IMR-90 (cell line): Measurements from ENCODE around the gene ING2.

Experiments used
- CEBPB ChIP-seq: IDR thresholded peaks from 2 replicates; pipeline ENCODE4 v1.6.1; 2012; ENCODE audit warnings: low read depth, low read length, improper control_type of control experiment
- FOS ChIP-seq: fragments of 150-350 bp; IDR thresholded peaks from 2 replicates; pipeline ENCODE4 v1.6.1; 2016; ENCODE audit warnings: low read depth, low read length
- MAFK ChIP-seq: IDR thresholded peaks from 2 replicates; pipeline ENCODE4 v1.6.1; 2012; ENCODE audit warnings: low read depth, low read length, improper control_type of control experiment
- MAZ ChIP-seq: IDR thresholded peaks from 2 replicates; pipeline ENCODE4 v1.6.1; 2012; ENCODE audit warnings: low read depth, mild to moderate bottlenecking, low read length, improper control_type of control experiment, moderate library complexity, borderline replicate concordance
- MXI1 ChIP-seq: IDR thresholded peaks from 2 replicates; pipeline ENCODE4 v1.6.1; 2012; ENCODE audit warnings: low read depth, mild to moderate bottlenecking, low read length, moderate library complexity, borderline replicate concordance
- POLR2A ChIP-seq: IDR thresholded peaks from 2 replicates; pipeline ENCODE4 v1.6.1; 2012; ENCODE audit warnings: mild to moderate bottlenecking, low read depth, low read length
- RAD21 ChIP-seq: IDR thresholded peaks from 2 replicates; pipeline ENCODE4 v1.6.1; 2012; ENCODE audit warnings: low read length, improper control_type of control experiment
- TF ChIP-seq, protein P1 (sequence below): conservative IDR thresholded peaks from 2 replicates; pipeline ENCODE4 v1.5.1; 2012; ENCODE audit warnings: mild to moderate bottlenecking, low read depth, low read length, improper control_type of control experiment
- TF ChIP-seq, protein P2 (sequence below): fragments of 150-350 bp; IDR thresholded peaks from 2 replicates; pipeline ENCODE4 v1.6.1; 2017; ENCODE audit warnings: mild to moderate bottlenecking, antibody characterized with exemption, low read length, low read depth
- TF ChIP-seq, protein P3 (sequence below): fragments of 150-350 bp; IDR thresholded peaks from 2 replicates; pipeline ENCODE4 v1.6.1; 2016; ENCODE audit warnings: low read depth, mild to moderate bottlenecking, low read length, moderate library complexity, borderline replicate concordance

DNA sequence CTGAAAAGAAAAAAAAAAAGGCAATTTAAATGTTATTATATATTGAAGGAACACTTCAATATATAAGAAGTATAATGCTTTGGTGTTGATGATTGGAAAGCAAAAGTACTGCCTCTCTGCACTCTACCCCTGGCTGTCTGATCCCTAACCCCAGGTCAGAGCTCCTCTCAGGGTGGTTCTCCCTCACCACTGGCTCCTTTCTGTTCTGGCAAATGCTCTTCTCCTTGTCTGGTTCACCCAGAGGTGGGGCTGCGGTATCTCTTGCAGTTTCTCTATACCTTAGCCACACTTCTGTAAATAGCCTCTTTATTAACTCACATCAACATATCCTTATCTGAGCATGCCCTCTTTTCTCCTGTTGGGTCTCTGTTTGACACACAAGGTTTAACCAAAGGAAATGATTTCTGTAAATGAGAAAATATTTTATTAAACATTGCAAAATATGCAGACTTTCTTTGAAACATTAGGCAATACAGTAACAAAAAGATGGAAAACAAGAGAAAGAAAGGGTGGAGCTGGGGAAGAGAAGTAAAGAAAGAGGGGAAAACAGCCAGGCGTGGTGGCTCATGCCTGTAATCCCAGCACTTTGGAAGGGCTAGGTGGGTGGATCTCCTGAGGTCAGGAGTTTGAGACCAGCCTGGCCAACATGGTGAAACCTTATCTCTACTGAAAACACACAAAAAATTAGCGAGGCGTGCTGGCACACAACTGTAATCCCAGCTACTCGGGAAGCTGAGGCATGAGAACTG lies 45.7 kb downstream of the ING2 start:
- TF ChIP-seq POLR2A (no peak), FOS (no peak), MAFK (no peak), RAD21 (no peak), MXI1 (no peak), CEBPB (no peak), MAZ (no peak)
- TF ChIP-seq, protein P1, sequence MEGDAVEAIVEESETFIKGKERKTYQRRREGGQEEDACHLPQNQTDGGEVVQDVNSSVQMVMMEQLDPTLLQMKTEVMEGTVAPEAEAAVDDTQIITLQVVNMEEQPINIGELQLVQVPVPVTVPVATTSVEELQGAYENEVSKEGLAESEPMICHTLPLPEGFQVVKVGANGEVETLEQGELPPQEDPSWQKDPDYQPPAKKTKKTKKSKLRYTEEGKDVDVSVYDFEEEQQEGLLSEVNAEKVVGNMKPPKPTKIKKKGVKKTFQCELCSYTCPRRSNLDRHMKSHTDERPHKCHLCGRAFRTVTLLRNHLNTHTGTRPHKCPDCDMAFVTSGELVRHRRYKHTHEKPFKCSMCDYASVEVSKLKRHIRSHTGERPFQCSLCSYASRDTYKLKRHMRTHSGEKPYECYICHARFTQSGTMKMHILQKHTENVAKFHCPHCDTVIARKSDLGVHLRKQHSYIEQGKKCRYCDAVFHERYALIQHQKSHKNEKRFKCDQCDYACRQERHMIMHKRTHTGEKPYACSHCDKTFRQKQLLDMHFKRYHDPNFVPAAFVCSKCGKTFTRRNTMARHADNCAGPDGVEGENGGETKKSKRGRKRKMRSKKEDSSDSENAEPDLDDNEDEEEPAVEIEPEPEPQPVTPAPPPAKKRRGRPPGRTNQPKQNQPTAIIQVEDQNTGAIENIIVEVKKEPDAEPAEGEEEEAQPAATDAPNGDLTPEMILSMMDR: no peak
- TF ChIP-seq, protein P2, sequence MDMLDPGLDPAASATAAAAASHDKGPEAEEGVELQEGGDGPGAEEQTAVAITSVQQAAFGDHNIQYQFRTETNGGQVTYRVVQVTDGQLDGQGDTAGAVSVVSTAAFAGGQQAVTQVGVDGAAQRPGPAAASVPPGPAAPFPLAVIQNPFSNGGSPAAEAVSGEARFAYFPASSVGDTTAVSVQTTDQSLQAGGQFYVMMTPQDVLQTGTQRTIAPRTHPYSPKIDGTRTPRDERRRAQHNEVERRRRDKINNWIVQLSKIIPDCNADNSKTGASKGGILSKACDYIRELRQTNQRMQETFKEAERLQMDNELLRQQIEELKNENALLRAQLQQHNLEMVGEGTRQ: no peak
- TF ChIP-seq, protein P3, sequence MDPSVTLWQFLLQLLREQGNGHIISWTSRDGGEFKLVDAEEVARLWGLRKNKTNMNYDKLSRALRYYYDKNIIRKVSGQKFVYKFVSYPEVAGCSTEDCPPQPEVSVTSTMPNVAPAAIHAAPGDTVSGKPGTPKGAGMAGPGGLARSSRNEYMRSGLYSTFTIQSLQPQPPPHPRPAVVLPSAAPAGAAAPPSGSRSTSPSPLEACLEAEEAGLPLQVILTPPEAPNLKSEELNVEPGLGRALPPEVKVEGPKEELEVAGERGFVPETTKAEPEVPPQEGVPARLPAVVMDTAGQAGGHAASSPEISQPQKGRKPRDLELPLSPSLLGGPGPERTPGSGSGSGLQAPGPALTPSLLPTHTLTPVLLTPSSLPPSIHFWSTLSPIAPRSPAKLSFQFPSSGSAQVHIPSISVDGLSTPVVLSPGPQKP: no peak
